Kidney (tissue), 22 donors: ENCODE data around the gene GYPC. TPM values are rescaled to one million over a fixed set of nuclear protein-coding genes. Genes with fewer than 3 reads are reported as not detected.

Source experiments
- DNase-seq, 5 donors: peaks; one replicate each; pipeline ENCODE4 v3.0.0-alpha.2; 2013 to 2020
- FAIRE-seq: peaks from 2 replicates; lab custom pipeline; 2012; peaks lifted over from hg19 to GRCh38; lab: Jason Lieb, UNC
- H3K27ac ChIP-seq, 2 donors: one replicate each; pipeline ENCODE4 v1.7.0; 2013; ENCODE audit warnings: low read depth in 2 of 2, low read length in 2 of 2, inconsistent platforms in 1 of 2
- H3K27me3 ChIP-seq: one replicate; pipeline ENCODE4 v1.7.1; 2013; ENCODE audit warnings: low read length, inconsistent platforms; ENCODE audit not compliant: control insufficient read depth, insufficient read depth
- H3K36me3 ChIP-seq, 3 donors: one replicate each; pipeline versions ENCODE4 v1.7.0 to v1.7.1; 2013; ENCODE audit warnings: low read length in 3 of 3, control low read depth in 1 of 3, inconsistent platforms in 1 of 3; ENCODE audit not compliant: insufficient read depth in 3 of 3, control insufficient read depth in 2 of 3
- H3K4me1 ChIP-seq, 3 donors: one replicate each; pipeline versions ENCODE4 v1.7.0 to v1.7.1; 2013; ENCODE audit warnings: low read length in 3 of 3, inconsistent platforms in 1 of 3, low read depth in 1 of 3; ENCODE audit not compliant: control insufficient read depth in 2 of 3, insufficient read depth in 2 of 3
- H3K4me3 ChIP-seq, 3 donors: one replicate each; pipeline versions ENCODE4 v1.7.0 to v1.8.1; 2013; ENCODE audit warnings: low read length in 3 of 3, control low read depth in 1 of 3, inconsistent platforms in 1 of 3
- H3K9ac ChIP-seq, 3 donors: one replicate each; pipeline versions ENCODE4 v1.7.0 to v1.7.1; 2013; ENCODE audit warnings: low read length in 3 of 3, control low read depth in 1 of 3, inconsistent platforms in 1 of 3
- H3K9me3 ChIP-seq, 3 donors: one replicate each; pipeline versions ENCODE4 v1.7.0 to v1.7.1; 2013; ENCODE audit warnings: low read length in 3 of 3, control low read depth in 1 of 3, inconsistent platforms in 1 of 3; ENCODE audit not compliant: control insufficient read depth in 2 of 3, insufficient read depth in 1 of 3
- CTCF ChIP-seq: IDR thresholded peaks from 3 replicates; pipeline ENCODE4 v1.5.1; 2012; ENCODE audit warnings: mild to moderate bottlenecking, moderate library complexity, borderline replicate concordance; ENCODE audit not compliant: insufficient read depth; ENCODE audit errors: extremely low read depth
- intact Hi-C: fragments of 100-400 bp; cut with DNase I; formaldehyde crosslinking; loops from one replicate; pipeline ENCODE4 v1.11.1; 2022
- long read RNA-seq, 10 donors: library from polyadenylated mRNA in 1 of 10; unstranded in 1 of 10; transcript quantifications; one replicate each; pipeline ENCODE4 v2.0.0 and lab custom pipeline, GENCODE V29; 2021 to 2026
- polyA plus RNA-seq: library from polyadenylated mRNA; stranded (reverse); fragments of 350-450 nt; fragmentation: Illumina TruSeq; extraction: RNeasy Lipid Tissue Mini Kit (QIAGEN cat#74804); gene quantifications from one replicate; pipeline ENCODE4 v1.2.3, GENCODE V29; 2014; ENCODE audit warnings: low read depth, low replicate concordance; ENCODE audit not compliant: insufficient read depth
- total RNA-seq: library from RNA; stranded (reverse); fragmentation: NEBNext Ultra II Directional; extraction: Animal tissue kit (Norgen Biotek cat#: 25700); gene quantifications from one replicate; pipeline ENCODE4 v1.2.1, GENCODE V29; 2021
- donor health status: control.
- donor health status: control.
- donor health status: control.
- donor health status: control.
- donor health status: control.
- donor health status: DM: yes; HTN: yes; CAD: no.
- donor health status: Normal renal cell carcinoma (clear cell type).

The GYPC gene, protein sequence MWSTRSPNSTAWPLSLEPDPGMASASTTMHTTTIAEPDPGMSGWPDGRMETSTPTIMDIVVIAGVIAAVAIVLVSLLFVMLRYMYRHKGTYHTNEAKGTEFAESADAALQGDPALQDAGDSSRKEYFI
- total RNA-seq, result 51.1 TPM
- polyA plus RNA-seq, result 61.9 TPM
- long read RNA-seq, donor 1, transcript GYPC-201 (4 exons, 1,246 nt), result major isoform, 27 of 181 reads
- long read RNA-seq, donor 1, partial matches to known transcripts, result 153 of 181 reads
- long read RNA-seq, donor 1, other reads (novel, unspliced or antisense), result 0 of 181 reads
- long read RNA-seq, donor 2, transcript GYPC-201 (4 exons, 1,246 nt), result major isoform, 30 of 33 reads
- long read RNA-seq, donor 2, partial matches to known transcripts, result 0 of 33 reads
- long read RNA-seq, donor 2, other reads (novel, unspliced or antisense), result 0 of 33 reads
- long read RNA-seq, donor 3, transcript GYPC-201 (4 exons, 1,246 nt), result major isoform, 42 of 46 reads
- long read RNA-seq, donor 3, partial matches to known transcripts, result 0 of 46 reads
- long read RNA-seq, donor 3, other reads (novel, unspliced or antisense), result 0 of 46 reads
- long read RNA-seq, donor 4, transcript GYPC-201 (4 exons, 1,246 nt), result major isoform, 26 of 56 reads
- long read RNA-seq, donor 4, partial matches to known transcripts, result 26 of 56 reads
- long read RNA-seq, donor 4, other reads (novel, unspliced or antisense), result 0 of 56 reads
- long read RNA-seq, donor 5, partial matches to known transcripts, result 0 of 3 reads
- long read RNA-seq, donor 5, other reads (novel, unspliced or antisense), result 0 of 3 reads
- long read RNA-seq, donor 6, transcript GYPC-201 (4 exons, 1,246 nt), result major isoform, 34 of 36 reads
- long read RNA-seq, donor 6, partial matches to known transcripts, result 0 of 36 reads
- long read RNA-seq, donor 6, other reads (novel, unspliced or antisense), result 0 of 36 reads
- long read RNA-seq, donor 7, transcript GYPC-201 (4 exons, 1,246 nt), result major isoform, 8 of 31 reads
- long read RNA-seq, donor 7, partial matches to known transcripts, result 17 of 31 reads
- long read RNA-seq, donor 7, other reads (novel, unspliced or antisense), result 2 of 31 reads
- long read RNA-seq, donor 8, transcript GYPC-201 (4 exons, 1,246 nt), result major isoform, 28 of 182 reads
- long read RNA-seq, donor 8, partial matches to known transcripts, result 150 of 182 reads
- long read RNA-seq, donor 8, other reads (novel, unspliced or antisense), result 0 of 182 reads
- long read RNA-seq, donor 9, transcript GYPC-201 (4 exons, 1,246 nt), result major isoform, 27 of 119 reads
- long read RNA-seq, donor 9, partial matches to known transcripts, result 89 of 119 reads
- long read RNA-seq, donor 9, other reads (novel, unspliced or antisense), result 0 of 119 reads
- long read RNA-seq, donor 10, transcript GYPC-201 (4 exons, 1,246 nt), result major isoform, 29 of 163 reads
- long read RNA-seq, donor 10, partial matches to known transcripts, result 133 of 163 reads
- long read RNA-seq, donor 10, other reads (novel, unspliced or antisense), result 0 of 163 reads

DNA sequence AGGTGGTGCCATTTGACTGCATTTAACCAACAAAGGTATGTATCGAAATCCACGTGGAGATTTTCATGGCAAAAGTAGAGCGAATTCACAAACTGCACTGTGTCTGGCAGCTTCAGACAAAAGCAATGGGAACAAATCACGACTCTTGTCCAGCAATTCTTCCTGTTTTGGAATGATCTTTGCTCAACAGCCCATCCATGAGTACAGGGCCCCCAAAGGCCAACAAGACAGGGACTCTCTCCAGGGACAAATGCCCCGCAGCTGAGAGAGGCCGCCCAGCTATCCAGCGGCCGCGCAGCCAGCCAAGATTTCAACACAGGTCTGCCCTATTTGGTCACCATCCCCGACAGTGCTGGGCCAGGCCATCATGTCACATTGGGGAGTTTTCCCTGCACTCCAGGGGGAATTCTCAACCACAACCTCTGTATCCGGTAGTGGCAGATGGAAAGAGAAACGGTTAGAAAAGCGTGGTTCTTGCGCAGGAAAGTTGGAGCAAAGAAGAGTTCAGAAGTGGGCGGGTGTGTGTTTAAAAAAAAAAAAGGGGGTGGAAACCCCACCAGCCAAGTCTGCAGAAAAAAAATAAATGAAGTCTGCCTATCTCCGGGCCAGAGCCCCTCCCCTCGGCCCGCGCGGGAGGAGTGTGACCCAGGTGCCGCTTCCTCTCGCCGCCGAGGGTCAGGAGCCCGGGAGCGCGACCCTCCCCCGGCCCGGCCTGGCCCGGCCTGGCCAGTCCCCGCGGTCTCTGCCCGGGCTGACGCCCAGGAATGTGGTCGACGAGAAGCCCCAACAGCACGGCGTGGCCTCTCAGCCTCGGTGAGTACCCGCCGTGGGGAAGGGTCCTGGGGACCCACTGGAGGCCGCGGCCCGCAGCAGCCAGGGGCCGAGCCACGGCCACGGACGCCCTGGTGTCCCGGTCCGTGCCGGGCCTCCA lies at the start of gene GYPC:
GYPC (plus strand) TSS at position 659 of the 931 bp plus-strand sequence; CDS start at position 765, 106 bp downstream.
- H3K27ac ChIP-seq, result peak within 1 kb of the TSS; percentile 81 to 94
- peak; percentile 67 to 96 (median 75) for DNase-seq
- no peak for TF ChIP-seq CTCF
- no peaks in the 10 kb centered on the region for H3K9me3 ChIP-seq
- H3K4me3 ChIP-seq, result peak within 1 kb of the TSS; percentile 31 to 76 (median 60)
- H3K9ac ChIP-seq, result peak within 1 kb of the TSS; percentile 49 to 91 (median 67)
- no peak for FAIRE-seq
- peaks cover 0 to 29% (median 5%) of the 10 kb centered on the region in 3 donors for H3K4me1 ChIP-seq
- intact Hi-C loops, result no loop called here
- no peaks in the 10 kb centered on the region for H3K36me3 ChIP-seq
- no peaks in the 10 kb centered on the region for H3K27me3 ChIP-seq

GRCh38 chr2:126614524-126615227 lies 41.3 kb upstream of the GYPC start:
- no peak for FAIRE-seq
- Histone ChIP-seq H3K4me1 (no peaks in the 10 kb centered on the region), H3K9ac (no peak overlapping the region)

More at GRCh38 chr2:126614524-126615227, 41.3 kb upstream of the GYPC start:
- Histone ChIP-seq H3K4me3 (no peak overlapping the region), H3K27me3 (no peaks in the 10 kb centered on the region), H3K9me3 (no peaks in the 10 kb centered on the region), H3K27ac (no peak overlapping the region), H3K36me3 (no peaks in the 10 kb centered on the region)
- intact Hi-C loops, result no loop called here
- no peak for TF ChIP-seq CTCF
- peak in 1 of 5 donors; percentile 4 for DNase-seq
